ENCODE data around the gene ALDH1A2. TPM values are rescaled to one million over a fixed set of nuclear protein-coding genes. Genes with fewer than 3 reads are reported as not detected.

ALDH1A2 gene
- polyA plus RNA-seq, 1 of the 3 experiments (the other 2 are of a cell fraction): not detected

GRCh38 chr15:58087871-58088270 lies 22.4 kb upstream of the ALDH1A2 start:
- ChIA-PET POLR2A (no interaction called here), CTCF (interaction anchor here (0.6 to 2.1 kb wide), 6 partner anchors 17 to 227 kb away, joined by 3 to 8 read pairs (median 4); no protein-coding TSS in a partner anchor)
- no peak overlapping the region for H2AFZ ChIP-seq (ENCODE audit: low read depth)
- H3K9me2 ChIP-seq: no peaks in the 10 kb centered on the region
- H3K9ac ChIP-seq: no peak overlapping the region
- 32% methylated on average over 2 of the region's 2 CpGs for WGBS (ENCODE audit: low lambda C conversion rate)
- H3K36me3 ChIP-seq (replicated peaks in 1 of 2; ENCODE audit: control insufficient read depth in 1 of 2, insufficient read depth in 2 of 2, low read length in 1 of 2): no peaks in the 10 kb centered on the region
- peaks cover 11% of the 10 kb centered on the region for H3F3A ChIP-seq (replicated peaks; ENCODE audit: insufficient read depth)
- no peaks in the 10 kb centered on the region for H3K27me3 ChIP-seq (ENCODE audit: insufficient read depth)
- TF ChIP-seq RCOR1 (IDR thresholded peaks at IDR 0.05; ENCODE audit: low read length) (no peak), RAD21 (IDR thresholded peaks at IDR 0.05; ENCODE audit: low read length) (no peak), FOXJ3 (CRISPR knock-in tag; IDR thresholded peaks at IDR 0.05) (no peak), MXI1 (IDR thresholded peaks at IDR 0.05; ENCODE audit: low read depth, low read length) (no peak), GATA2 (CRISPR knock-in tag; IDR thresholded peaks at IDR 0.05) (no peak), EP300 (IDR thresholded peaks at IDR 0.05; ENCODE audit: borderline replicate concordance in 1 of 2, low read depth in 1 of 2, low read length in 1 of 2) (no peak), JUND (IDR thresholded peaks at IDR 0.05) (no peak), POLR2AphosphoS5 (IDR thresholded peaks at IDR 0.05; ENCODE audit: low read depth, low read length) (no peak), RXRA (IDR thresholded peaks at IDR 0.05; ENCODE audit: borderline replicate concordance, low read depth) (no peak), FOXM1 (IDR thresholded peaks at IDR 0.05; ENCODE audit: low read depth) (no peak), EZH2phosphoT487 (IDR thresholded peaks at IDR 0.05; ENCODE audit: borderline replicate concordance, low read depth) (no peak), TAF1 (IDR thresholded peaks at IDR 0.05; ENCODE audit: borderline replicate concordance, low read depth, low read length) (no peak), PBX3 (IDR thresholded peaks at IDR 0.05) (no peak), TCF12 (IDR thresholded peaks at IDR 0.05) (no peak), RFX5 (IDR thresholded peaks at IDR 0.05; ENCODE audit: low read length) (no peak), SMC3 (IDR thresholded peaks at IDR 0.05; ENCODE audit: low read depth, low read length) (no peak)
- TF ChIP-seq, protein P1, sequence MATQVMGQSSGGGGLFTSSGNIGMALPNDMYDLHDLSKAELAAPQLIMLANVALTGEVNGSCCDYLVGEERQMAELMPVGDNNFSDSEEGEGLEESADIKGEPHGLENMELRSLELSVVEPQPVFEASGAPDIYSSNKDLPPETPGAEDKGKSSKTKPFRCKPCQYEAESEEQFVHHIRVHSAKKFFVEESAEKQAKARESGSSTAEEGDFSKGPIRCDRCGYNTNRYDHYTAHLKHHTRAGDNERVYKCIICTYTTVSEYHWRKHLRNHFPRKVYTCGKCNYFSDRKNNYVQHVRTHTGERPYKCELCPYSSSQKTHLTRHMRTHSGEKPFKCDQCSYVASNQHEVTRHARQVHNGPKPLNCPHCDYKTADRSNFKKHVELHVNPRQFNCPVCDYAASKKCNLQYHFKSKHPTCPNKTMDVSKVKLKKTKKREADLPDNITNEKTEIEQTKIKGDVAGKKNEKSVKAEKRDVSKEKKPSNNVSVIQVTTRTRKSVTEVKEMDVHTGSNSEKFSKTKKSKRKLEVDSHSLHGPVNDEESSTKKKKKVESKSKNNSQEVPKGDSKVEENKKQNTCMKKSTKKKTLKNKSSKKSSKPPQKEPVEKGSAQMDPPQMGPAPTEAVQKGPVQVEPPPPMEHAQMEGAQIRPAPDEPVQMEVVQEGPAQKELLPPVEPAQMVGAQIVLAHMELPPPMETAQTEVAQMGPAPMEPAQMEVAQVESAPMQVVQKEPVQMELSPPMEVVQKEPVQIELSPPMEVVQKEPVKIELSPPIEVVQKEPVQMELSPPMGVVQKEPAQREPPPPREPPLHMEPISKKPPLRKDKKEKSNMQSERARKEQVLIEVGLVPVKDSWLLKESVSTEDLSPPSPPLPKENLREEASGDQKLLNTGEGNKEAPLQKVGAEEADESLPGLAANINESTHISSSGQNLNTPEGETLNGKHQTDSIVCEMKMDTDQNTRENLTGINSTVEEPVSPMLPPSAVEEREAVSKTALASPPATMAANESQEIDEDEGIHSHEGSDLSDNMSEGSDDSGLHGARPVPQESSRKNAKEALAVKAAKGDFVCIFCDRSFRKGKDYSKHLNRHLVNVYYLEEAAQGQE (IDR thresholded peaks at IDR 0.05; ENCODE audit: low read depth, low read length): no peak
- TF ChIP-seq, protein P2, sequence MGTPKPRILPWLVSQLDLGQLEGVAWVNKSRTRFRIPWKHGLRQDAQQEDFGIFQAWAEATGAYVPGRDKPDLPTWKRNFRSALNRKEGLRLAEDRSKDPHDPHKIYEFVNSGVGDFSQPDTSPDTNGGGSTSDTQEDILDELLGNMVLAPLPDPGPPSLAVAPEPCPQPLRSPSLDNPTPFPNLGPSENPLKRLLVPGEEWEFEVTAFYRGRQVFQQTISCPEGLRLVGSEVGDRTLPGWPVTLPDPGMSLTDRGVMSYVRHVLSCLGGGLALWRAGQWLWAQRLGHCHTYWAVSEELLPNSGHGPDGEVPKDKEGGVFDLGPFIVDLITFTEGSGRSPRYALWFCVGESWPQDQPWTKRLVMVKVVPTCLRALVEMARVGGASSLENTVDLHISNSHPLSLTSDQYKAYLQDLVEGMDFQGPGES (IDR thresholded peaks at IDR 0.05; ENCODE audit: low read depth, low read length): no peak
- no peak overlapping the region for H3K27ac ChIP-seq (ENCODE audit: low read depth in 2 of 2, low read length in 1 of 2)
- no peaks in the 10 kb centered on the region for H3K79me2 ChIP-seq (ENCODE audit: insufficient read depth)
- H3K4me3 ChIP-seq (ENCODE audit: low read depth in 2 of 2, low read length in 1 of 2): no peak overlapping the region
- H3K4me1 ChIP-seq (ENCODE audit: control insufficient read depth in 1 of 2, insufficient read depth in 2 of 2, low read depth in 1 of 2, low read length in 1 of 2): no peaks in the 10 kb centered on the region
- no peak for DNase-seq
- no peak overlapping the region for H3K4me2 ChIP-seq
- H4K20me1 ChIP-seq (ENCODE audit: insufficient read depth): no peaks in the 10 kb centered on the region
- H3K9me3 ChIP-seq: no peaks in the 10 kb centered on the region
